RWPE2 (cell line): ENCODE measurements around the gene CBX4.

Experiments used
- ATAC-seq: fragments of 200-7000 bp; cut with Tn5 transposase; 3 replicates; pipeline ENCODE4 v1.9.1; 2021; ENCODE audit warnings: low read depth
- DNase-seq: peaks from one replicate; pipeline ENCODE4 v3.0.0-alpha.2; 2020; ENCODE audit warnings: low spot score
- H3K27ac ChIP-seq: fragments of 450-650 bp; 2 replicates; pipeline ENCODE4 v1.5.1; 2017; ENCODE audit warnings: mild to moderate bottlenecking; ENCODE audit not compliant: poor library complexity, severe bottlenecking
- H3K27me3 ChIP-seq: fragments of 250-450 bp; sonication (Bioruptor Pico); 2 replicates; pipeline ENCODE4 v1.5.1; 2021; ENCODE audit warnings: mild to moderate bottlenecking, moderate library complexity; ENCODE audit not compliant: insufficient read depth, poor library complexity, severe bottlenecking
- H3K36me3 ChIP-seq: fragments of 250-450 bp; sonication (Bioruptor Pico); 2 replicates; pipeline ENCODE4 v1.5.1; 2020; ENCODE audit warnings: low read depth, mild to moderate bottlenecking, moderate library complexity
- H3K4me1 ChIP-seq: fragments of 250-450 bp; sonication (Bioruptor Pico); 2 replicates; pipeline ENCODE4 v1.5.1; 2021; ENCODE audit warnings: mild to moderate bottlenecking, moderate library complexity; ENCODE audit not compliant: insufficient read depth, poor library complexity, severe bottlenecking
- H3K4me3 ChIP-seq: fragments of 250-450 bp; sonication (Bioruptor Pico); 2 replicates; pipeline ENCODE4 v1.5.1; 2021; ENCODE audit warnings: mild to moderate bottlenecking, moderate library complexity; ENCODE audit not compliant: severe bottlenecking
- H3K9me3 ChIP-seq: fragments of 250-450 bp; sonication (Bioruptor Pico); 2 replicates; pipeline ENCODE4 v1.5.1; 2021; ENCODE audit warnings: mild to moderate bottlenecking, moderate library complexity; ENCODE audit not compliant: severe bottlenecking
- TF ChIP-seq, protein P1 (sequence below): fragments of 450-650 bp; IDR thresholded peaks from one replicate; pipeline ENCODE4 v1.5.1; 2017; ENCODE audit warnings: mild to moderate bottlenecking, moderate library complexity; ENCODE audit not compliant: poor library complexity, severe bottlenecking

Gene CBX4

GRCh38 chr17:79783891-79784290 lies 55.3 kb downstream of the CBX4 start:
- H3K4me1 ChIP-seq: no peaks in the 10 kb centered on the region
- ATAC-seq (no peak), DNase-seq (no peak)
- H3K27me3 ChIP-seq: peaks cover 16% of the 10 kb centered on the region
- no peaks in the 10 kb centered on the region for H3K9me3 ChIP-seq
- H3K27ac ChIP-seq: no peak overlapping the region
- H3K4me3 ChIP-seq: no peak overlapping the region
- peaks cover 13% of the 10 kb centered on the region for H3K36me3 ChIP-seq
- TF ChIP-seq, protein P1, sequence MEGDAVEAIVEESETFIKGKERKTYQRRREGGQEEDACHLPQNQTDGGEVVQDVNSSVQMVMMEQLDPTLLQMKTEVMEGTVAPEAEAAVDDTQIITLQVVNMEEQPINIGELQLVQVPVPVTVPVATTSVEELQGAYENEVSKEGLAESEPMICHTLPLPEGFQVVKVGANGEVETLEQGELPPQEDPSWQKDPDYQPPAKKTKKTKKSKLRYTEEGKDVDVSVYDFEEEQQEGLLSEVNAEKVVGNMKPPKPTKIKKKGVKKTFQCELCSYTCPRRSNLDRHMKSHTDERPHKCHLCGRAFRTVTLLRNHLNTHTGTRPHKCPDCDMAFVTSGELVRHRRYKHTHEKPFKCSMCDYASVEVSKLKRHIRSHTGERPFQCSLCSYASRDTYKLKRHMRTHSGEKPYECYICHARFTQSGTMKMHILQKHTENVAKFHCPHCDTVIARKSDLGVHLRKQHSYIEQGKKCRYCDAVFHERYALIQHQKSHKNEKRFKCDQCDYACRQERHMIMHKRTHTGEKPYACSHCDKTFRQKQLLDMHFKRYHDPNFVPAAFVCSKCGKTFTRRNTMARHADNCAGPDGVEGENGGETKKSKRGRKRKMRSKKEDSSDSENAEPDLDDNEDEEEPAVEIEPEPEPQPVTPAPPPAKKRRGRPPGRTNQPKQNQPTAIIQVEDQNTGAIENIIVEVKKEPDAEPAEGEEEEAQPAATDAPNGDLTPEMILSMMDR: no peak
